PC-3 (cell line): ENCODE data around the gene DYDC2.

Experiments used
- EZH2 ChIP-seq: fragments of 300-600 bp; sonication (generic); IDR thresholded peaks from one replicate; pipeline ENCODE4 v1.6.1; 2017; ENCODE audit warnings: antibody characterized with exemption, mild to moderate bottlenecking, low read length; ENCODE audit not compliant: unreplicated experiment
- EZH2phosphoT487 ChIP-seq: fragments of 300-600 bp; sonication (generic); IDR thresholded peaks from 2 replicates; pipeline ENCODE4 v1.6.1; 2018; ENCODE audit warnings: mild to moderate bottlenecking, antibody characterized with exemption, low read length, borderline replicate concordance
- TF ChIP-seq, protein P1 (sequence below): fragments of 300-600 bp; sonication (generic); conservative IDR thresholded peaks from 2 replicates; pipeline ENCODE4 v1.5.1; 2017; ENCODE audit warnings: antibody characterized with exemption, low read depth, mild to moderate bottlenecking, low read length

- TF ChIP-seq EZH2, result no peak
- TF ChIP-seq, protein P1, sequence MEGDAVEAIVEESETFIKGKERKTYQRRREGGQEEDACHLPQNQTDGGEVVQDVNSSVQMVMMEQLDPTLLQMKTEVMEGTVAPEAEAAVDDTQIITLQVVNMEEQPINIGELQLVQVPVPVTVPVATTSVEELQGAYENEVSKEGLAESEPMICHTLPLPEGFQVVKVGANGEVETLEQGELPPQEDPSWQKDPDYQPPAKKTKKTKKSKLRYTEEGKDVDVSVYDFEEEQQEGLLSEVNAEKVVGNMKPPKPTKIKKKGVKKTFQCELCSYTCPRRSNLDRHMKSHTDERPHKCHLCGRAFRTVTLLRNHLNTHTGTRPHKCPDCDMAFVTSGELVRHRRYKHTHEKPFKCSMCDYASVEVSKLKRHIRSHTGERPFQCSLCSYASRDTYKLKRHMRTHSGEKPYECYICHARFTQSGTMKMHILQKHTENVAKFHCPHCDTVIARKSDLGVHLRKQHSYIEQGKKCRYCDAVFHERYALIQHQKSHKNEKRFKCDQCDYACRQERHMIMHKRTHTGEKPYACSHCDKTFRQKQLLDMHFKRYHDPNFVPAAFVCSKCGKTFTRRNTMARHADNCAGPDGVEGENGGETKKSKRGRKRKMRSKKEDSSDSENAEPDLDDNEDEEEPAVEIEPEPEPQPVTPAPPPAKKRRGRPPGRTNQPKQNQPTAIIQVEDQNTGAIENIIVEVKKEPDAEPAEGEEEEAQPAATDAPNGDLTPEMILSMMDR, result no peak
- no peak for TF ChIP-seq EZH2phosphoT487
Measured at GRCh38 chr10:80410578-80411145, 54.1 kb downstream of the DYDC2 start.
